Natural killer cell treated with Interleukin-12 subunit alpha and Interleukin-12 subunit beta and Interleukin-15 and Interleukin-18, amount 100 ng/mL, for 72 hours (primary cell): Measurements from ENCODE around the gene DNHD1. TPM values are rescaled to one million over a fixed set of nuclear protein-coding genes. Genes with fewer than 3 reads are reported as not detected.

Experiments
- ATAC-seq, 2 donors: fragments of 150-1000 bp; cut with Tn5 transposase in 1 of 2; sonication (Bioruptor Pico), chemical (Tn5 transposase) in 1 of 2; 2 replicates each; pipeline ENCODE4 v1.10.0; 2021
- DNase-seq: peaks from one replicate; pipeline ENCODE4 v3.0.0; 2022; ENCODE audit warnings: low spot score
- H3K27ac Mint-ChIP-seq, 2 donors: 1 replicate in 1 of 2; 2 replicates in 1 of 2; pipeline ENCODE4 v1.8.0; 2022; ENCODE audit warnings: mixed read lengths in 2 of 2, mild to moderate bottlenecking in 1 of 2, moderate library complexity in 1 of 2
- H3K27me3 Mint-ChIP-seq, 2 donors: 1 replicate in 1 of 2; 2 replicates in 1 of 2; pipeline ENCODE4 v1.8.0; 2022; ENCODE audit warnings: mixed read lengths in 2 of 2
- H3K36me3 Mint-ChIP-seq: one replicate; pipeline ENCODE4 v1.8.0; 2022; ENCODE audit warnings: mixed read lengths
- H3K4me1 Mint-ChIP-seq, 2 donors: 1 replicate in 1 of 2; 2 replicates in 1 of 2; pipeline ENCODE4 v1.8.0; 2022; ENCODE audit warnings: low read depth in 2 of 2, mixed read lengths in 2 of 2, mild to moderate bottlenecking in 1 of 2
- H3K4me3 Mint-ChIP-seq: one replicate; pipeline ENCODE4 v1.8.0; 2022; ENCODE audit warnings: mixed read lengths
- H3K9me3 Mint-ChIP-seq: 2 replicates; pipeline ENCODE4 v1.8.0; 2022; ENCODE audit warnings: mixed read lengths
- total RNA-seq, 2 donors: library from RNA; stranded (reverse); gene quantifications; one replicate each; pipeline ENCODE4 v1.2.3, GENCODE V29; 2022

DNHD1 gene
- total RNA-seq, 2 donors from 2014 or later, result 22.4 to 53.6 TPM

- ATAC-seq (peak; percentile 62 to 77), DNase-seq (peak; percentile 91)
- Mint-ChIP-seq H3K4me1 (peaks cover 39 to 46% of the 10 kb centered on the region in 2 donors), H3K36me3 (peaks cover 10% of the 10 kb centered on the region), H3K4me3 (no peak overlapping the region), H3K27me3 (no peaks in the 10 kb centered on the region), H3K27ac (no peak overlapping the region), H3K9me3 (no peaks in the 10 kb centered on the region)
Measured at GRCh38 chr11:6606471-6607189, 109.5 kb downstream of the DNHD1 start.

- no peak for ATAC-seq
- no peak for DNase-seq
- Mint-ChIP-seq H3K27me3 (no peaks in the 10 kb centered on the region), H3K27ac (no peak overlapping the region), H3K36me3 (peaks cover 7% of the 10 kb centered on the region), H3K9me3 (no peaks in the 10 kb centered on the region), H3K4me1 (peaks cover 39 to 41% of the 10 kb centered on the region in 2 donors), H3K4me3 (no peak overlapping the region)
Measured at GRCh38 chr11:6607190-6607795, 110.2 kb downstream of the DNHD1 start.

- Mint-ChIP-seq H3K9me3 (no peaks in the 10 kb centered on the region), H3K27me3 (no peaks in the 10 kb centered on the region), H3K36me3 (peaks cover 7% of the 10 kb centered on the region), H3K4me3 (no peak overlapping the region), H3K4me1 (peaks cover 39 to 41% of the 10 kb centered on the region in 2 donors), H3K27ac (no peak overlapping the region)
- DNase-seq, result peak; percentile 39
- ATAC-seq, result no peak
Measured at GRCh38 chr11:6608011-6608410, 110.9 kb downstream of the DNHD1 start.

- DNase-seq (peak; percentile 39), ATAC-seq (no peak)
- H3K9me3 Mint-ChIP-seq, result no peaks in the 10 kb centered on the region
- no peaks in the 10 kb centered on the region for H3K27me3 Mint-ChIP-seq
- peaks cover 39 to 41% of the 10 kb centered on the region in 2 donors for H3K4me1 Mint-ChIP-seq
- H3K36me3 Mint-ChIP-seq, result peaks cover 7% of the 10 kb centered on the region
- no peak overlapping the region for H3K4me3 Mint-ChIP-seq
- H3K27ac Mint-ChIP-seq, result no peak overlapping the region
Measured at GRCh38 chr11:6608726-6609501, 111.8 kb downstream of the DNHD1 start.

GRCh38 chr11:6609502-6610015 lies 112.5 kb downstream of the DNHD1 start:
- ATAC-seq, result no peak
- Mint-ChIP-seq H3K27ac (no peak overlapping the region), H3K9me3 (no peaks in the 10 kb centered on the region)

GRCh38 chr11:6610591-6610990 lies 113.5 kb downstream of the DNHD1 start:
- no peaks in the 10 kb centered on the region for H3K9me3 Mint-ChIP-seq
- no peaks in the 10 kb centered on the region for H3K27me3 Mint-ChIP-seq
- H3K4me3 Mint-ChIP-seq, result no peak overlapping the region
- peaks cover 11% of the 10 kb centered on the region for H3K36me3 Mint-ChIP-seq
- H3K27ac Mint-ChIP-seq, result no peak overlapping the region
- ATAC-seq (no peak), DNase-seq (peak; percentile 22)
- peaks cover 41 to 42% of the 10 kb centered on the region in 2 donors for H3K4me1 Mint-ChIP-seq

More at GRCh38 chr11:6609502-6610015, 112.5 kb downstream of the DNHD1 start:
- no peaks in the 10 kb centered on the region for H3K27me3 Mint-ChIP-seq
- peaks cover 7% of the 10 kb centered on the region for H3K36me3 Mint-ChIP-seq
- H3K4me1 Mint-ChIP-seq, result peaks cover 39 to 41% of the 10 kb centered on the region in 2 donors
- H3K4me3 Mint-ChIP-seq, result no peak overlapping the region
- DNase-seq, result peak; percentile 12

- Mint-ChIP-seq H3K27ac (no peak overlapping the region), H3K36me3 (peaks cover 16% of the 10 kb centered on the region), H3K4me1 (peaks cover 39 to 42% of the 10 kb centered on the region in 2 donors), H3K27me3 (no peaks in the 10 kb centered on the region), H3K9me3 (no peaks in the 10 kb centered on the region), H3K4me3 (no peak overlapping the region)
- ATAC-seq (peak in 1 of 2 donors; percentile 34), DNase-seq (peak; percentile 6)
Measured at GRCh38 chr11:6611092-6611962, 114.2 kb downstream of the DNHD1 start.

- Mint-ChIP-seq H3K27me3 (no peaks in the 10 kb centered on the region), H3K4me3 (no peak overlapping the region), H3K27ac (no peak overlapping the region), H3K9me3 (no peaks in the 10 kb centered on the region), H3K36me3 (peaks cover 16% of the 10 kb centered on the region), H3K4me1 (peaks cover 39 to 43% of the 10 kb centered on the region in 2 donors)
- DNase-seq, result no peak
- peak in 1 of 2 donors; percentile 16 for ATAC-seq
Measured at GRCh38 chr11:6611963-6612212, 114.8 kb downstream of the DNHD1 start.

- Mint-ChIP-seq H3K4me3 (no peak within 1 kb of the TSS), H3K27me3 (no peaks in the 10 kb centered on the region), H3K27ac (no peak within 1 kb of the TSS), H3K9me3 (no peaks in the 10 kb centered on the region), H3K4me1 (peaks cover 39 to 40% of the 10 kb centered on the region in 2 donors), H3K36me3 (peaks cover 16% of the 10 kb centered on the region)
- DNase-seq (peak; percentile 97), ATAC-seq (peak; percentile 94 to 96)
Measured at GRCh38 chr11:6612213-6613041, 115.3 kb downstream of the DNHD1 start, which contains the start of gene TAF10. TAF10 (minus strand) TSS chr11:6612216; CDS start chr11:6612189, 27 bp downstream.

- Mint-ChIP-seq H3K9me3 (no peaks in the 10 kb centered on the region), H3K27me3 (no peaks in the 10 kb centered on the region), H3K4me1 (peaks cover 33 to 36% of the 10 kb centered on the region in 2 donors), H3K27ac (no peak overlapping the region), H3K4me3 (no peak overlapping the region), H3K36me3 (peaks cover 16% of the 10 kb centered on the region)
- DNase-seq (no peak), ATAC-seq (no peak)
Measured at GRCh38 chr11:6613496-6613895, 116.4 kb downstream of the DNHD1 start.

GRCh38 chr11:6614446-6614845 lies 117.4 kb downstream of the DNHD1 start:
- Mint-ChIP-seq H3K9me3 (no peaks in the 10 kb centered on the region), H3K27ac (peak overlapping the region in 1 of 2 donors; percentile 3), H3K36me3 (peaks cover 16% of the 10 kb centered on the region), H3K4me1 (peaks cover 28 to 31% of the 10 kb centered on the region in 2 donors), H3K27me3 (no peaks in the 10 kb centered on the region), H3K4me3 (no peak overlapping the region)
- DNase-seq, result no peak
- no peak for ATAC-seq

- peak; percentile 16 for DNase-seq
- H3K9me3 Mint-ChIP-seq, result no peaks in the 10 kb centered on the region
Measured at GRCh38 chr11:6615046-6615445, 118.0 kb downstream of the DNHD1 start.

More at GRCh38 chr11:6615046-6615445, 118.0 kb downstream of the DNHD1 start:
- peak overlapping the region; percentile 3 to 58 for H3K27ac Mint-ChIP-seq
- H3K4me1 Mint-ChIP-seq, result peaks cover 22 to 25% of the 10 kb centered on the region in 2 donors
- no peaks in the 10 kb centered on the region for H3K27me3 Mint-ChIP-seq
- H3K4me3 Mint-ChIP-seq, result no peak overlapping the region
- ATAC-seq, result no peak
- H3K36me3 Mint-ChIP-seq, result peaks cover 11% of the 10 kb centered on the region
